Measurements from ENCODE around the gene PI4KA.

GRCh38 chr22:20875296-20875695 lies 16.7 kb upstream of the PI4KA start:
- TF ChIP-seq CREB1 (IDR thresholded peaks at IDR 0.05; ENCODE audit: low read depth) (no peak), YY1 (IDR thresholded peaks at IDR 0.05; ENCODE audit: low read depth) (no peak), REST (IDR thresholded peaks at IDR 0.05; ENCODE audit: low read depth) (no peak), TEAD4 (IDR thresholded peaks at IDR 0.05) (no peak), CEBPB (IDR thresholded peaks at IDR 0.05) (no peak), ZBTB7A (IDR thresholded peaks at IDR 0.05; ENCODE audit: low read depth) (no peak), NFIC (IDR thresholded peaks at IDR 0.05) (no peak), MAX (IDR thresholded peaks at IDR 0.05) (no peak), USF1 (IDR thresholded peaks at IDR 0.05) (no peak), EGR1 (IDR thresholded peaks at IDR 0.05) (no peak), RAD21 (IDR thresholded peaks at IDR 0.05; ENCODE audit: low read depth) (no peak), EP300 (IDR thresholded peaks at IDR 0.05; ENCODE audit: borderline replicate concordance) (no peak), TCF12 (IDR thresholded peaks at IDR 0.05; ENCODE audit: low read depth) (no peak)
